DOHH2 (cell line): ENCODE data around the gene PLBD2.

ENCODE experiments used
- EZH2phosphoT487 ChIP-seq: fragments of 200-600 bp; sonication (generic); IDR thresholded peaks from 2 replicates; pipeline ENCODE4 v1.6.1; 2017; ENCODE audit warnings: borderline replicate concordance, mild to moderate bottlenecking, antibody characterized with exemption, low read length, moderate library complexity, mixed read lengths
- TF ChIP-seq, protein P1 (sequence below): fragments of 200-600 bp; sonication (generic); IDR thresholded peaks from one replicate; pipeline ENCODE4 v1.5.1; 2014; ENCODE audit warnings: antibody characterized with exemption, mild to moderate bottlenecking, low read depth, low read length; ENCODE audit not compliant: poor library complexity, severe bottlenecking

GRCh38 chr12:113422886-113423669, 64.7 kb downstream of the PLBD2 start:
- TF ChIP-seq, protein P1, sequence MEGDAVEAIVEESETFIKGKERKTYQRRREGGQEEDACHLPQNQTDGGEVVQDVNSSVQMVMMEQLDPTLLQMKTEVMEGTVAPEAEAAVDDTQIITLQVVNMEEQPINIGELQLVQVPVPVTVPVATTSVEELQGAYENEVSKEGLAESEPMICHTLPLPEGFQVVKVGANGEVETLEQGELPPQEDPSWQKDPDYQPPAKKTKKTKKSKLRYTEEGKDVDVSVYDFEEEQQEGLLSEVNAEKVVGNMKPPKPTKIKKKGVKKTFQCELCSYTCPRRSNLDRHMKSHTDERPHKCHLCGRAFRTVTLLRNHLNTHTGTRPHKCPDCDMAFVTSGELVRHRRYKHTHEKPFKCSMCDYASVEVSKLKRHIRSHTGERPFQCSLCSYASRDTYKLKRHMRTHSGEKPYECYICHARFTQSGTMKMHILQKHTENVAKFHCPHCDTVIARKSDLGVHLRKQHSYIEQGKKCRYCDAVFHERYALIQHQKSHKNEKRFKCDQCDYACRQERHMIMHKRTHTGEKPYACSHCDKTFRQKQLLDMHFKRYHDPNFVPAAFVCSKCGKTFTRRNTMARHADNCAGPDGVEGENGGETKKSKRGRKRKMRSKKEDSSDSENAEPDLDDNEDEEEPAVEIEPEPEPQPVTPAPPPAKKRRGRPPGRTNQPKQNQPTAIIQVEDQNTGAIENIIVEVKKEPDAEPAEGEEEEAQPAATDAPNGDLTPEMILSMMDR = no peak
- no peak for TF ChIP-seq EZH2phosphoT487
